H1 (cell line): ENCODE measurements around the gene ADCY7. TPM values are rescaled to one million over a fixed set of nuclear protein-coding genes. Genes with fewer than 3 reads are reported as not detected.

Source experiments
- TCF12 ChIP-seq: IDR thresholded peaks from 2 replicates; pipeline ENCODE4 v1.6.1; 2011; ENCODE audit warnings: low read depth, mild to moderate bottlenecking, low read length
- polyA plus RNA-seq, 7 experiments: library from polyadenylated mRNA; depleted of rRNA in 3 of 7; stranded (reverse) in 5 of 7; unstranded in 2 of 7; fragments of >200 nt in 5 of 7; fragments of 200-250 nt in 2 of 7; gene quantifications; 1 replicate in 5 of 7; 2 replicates in 1 of 7; 4 replicates in 1 of 7; pipeline versions ENCODE4 v1.2.1 to v1.2.3, GENCODE V29; 2011 to 2013; ENCODE audit warnings: missing spikeins in 2 of 7, mixed read lengths in 2 of 7
- total RNA-seq: library from RNA; stranded (reverse); fragmentation: NEBNext Ultra II Directional; extraction: Animal tissue kit (Norgen Biotek cat#: 25700); gene quantifications from 2 replicates; pipeline ENCODE4 v1.2.1, GENCODE V29; 2021

The ADCY7 gene
- total and polyA plus RNA-seq, 2 of the 8 experiments (the other 6 are each of a cell fraction or from before 2014, with no cell fraction given) = 2.4 to 5.1 TPM

DNA sequence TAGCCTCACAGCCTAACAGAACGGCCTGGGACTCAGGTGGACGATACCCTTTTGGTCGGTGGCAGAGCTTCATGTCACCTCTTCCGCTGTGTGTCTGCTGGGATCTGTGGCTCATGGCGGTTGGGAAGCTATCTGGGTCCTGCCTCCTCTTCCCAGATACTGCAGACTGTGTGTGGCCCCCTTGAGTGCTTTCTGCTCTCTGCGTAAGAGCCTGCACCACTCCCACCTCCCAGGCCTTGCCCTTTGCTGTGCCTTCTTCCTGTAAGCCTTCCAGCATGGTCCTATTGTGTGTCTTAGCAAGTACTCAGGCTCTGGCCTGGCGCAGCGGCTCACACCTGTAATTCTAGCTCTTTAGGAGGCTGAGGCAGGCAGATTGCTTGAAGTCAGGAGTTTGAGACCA is 17.5 kb upstream of the ADCY7 start (continued):
- TF ChIP-seq TCF12 = no peak
